SU-DHL-6 (cell line): ENCODE results near the gene SLC43A3.

ENCODE experiments used
- EZH2phosphoT487 ChIP-seq: fragments of 200-600 bp; sonication (generic), shearing (Covaris generic); conservative IDR thresholded peaks from 2 replicates; pipeline ENCODE4 v1.6.1; 2018; ENCODE audit warnings: mild to moderate bottlenecking, antibody characterized with exemption, low read length, moderate library complexity, mixed read lengths
- TF ChIP-seq, protein P1 (sequence below): fragments of 200-600 bp; sonication (generic); IDR thresholded peaks from one replicate; pipeline ENCODE4 v1.5.1; 2017; ENCODE audit warnings: antibody characterized with exemption, mild to moderate bottlenecking, low read length, moderate library complexity; ENCODE audit not compliant: insufficient read depth, poor library complexity, severe bottlenecking

DNA sequence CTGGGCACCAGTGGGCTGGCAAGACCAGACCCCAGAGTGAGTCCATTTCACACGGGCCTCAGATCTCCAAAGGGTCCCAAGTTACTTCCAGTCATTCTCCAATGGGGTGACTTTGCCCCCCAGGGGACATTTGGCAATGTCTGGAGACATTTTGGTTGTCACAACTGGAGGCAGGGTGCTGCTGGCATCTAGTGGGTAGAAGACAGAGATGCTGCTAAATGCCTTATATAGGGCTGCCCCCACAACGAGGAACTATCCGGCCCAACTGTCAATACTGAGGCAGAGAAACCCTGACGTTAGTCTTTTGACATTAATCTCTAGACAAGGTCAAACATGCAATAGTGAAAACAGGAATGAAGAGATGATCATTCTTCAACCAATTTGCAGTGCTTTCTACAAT is 39.8 kb upstream of the SLC43A3 start:
- TF ChIP-seq, protein P1, sequence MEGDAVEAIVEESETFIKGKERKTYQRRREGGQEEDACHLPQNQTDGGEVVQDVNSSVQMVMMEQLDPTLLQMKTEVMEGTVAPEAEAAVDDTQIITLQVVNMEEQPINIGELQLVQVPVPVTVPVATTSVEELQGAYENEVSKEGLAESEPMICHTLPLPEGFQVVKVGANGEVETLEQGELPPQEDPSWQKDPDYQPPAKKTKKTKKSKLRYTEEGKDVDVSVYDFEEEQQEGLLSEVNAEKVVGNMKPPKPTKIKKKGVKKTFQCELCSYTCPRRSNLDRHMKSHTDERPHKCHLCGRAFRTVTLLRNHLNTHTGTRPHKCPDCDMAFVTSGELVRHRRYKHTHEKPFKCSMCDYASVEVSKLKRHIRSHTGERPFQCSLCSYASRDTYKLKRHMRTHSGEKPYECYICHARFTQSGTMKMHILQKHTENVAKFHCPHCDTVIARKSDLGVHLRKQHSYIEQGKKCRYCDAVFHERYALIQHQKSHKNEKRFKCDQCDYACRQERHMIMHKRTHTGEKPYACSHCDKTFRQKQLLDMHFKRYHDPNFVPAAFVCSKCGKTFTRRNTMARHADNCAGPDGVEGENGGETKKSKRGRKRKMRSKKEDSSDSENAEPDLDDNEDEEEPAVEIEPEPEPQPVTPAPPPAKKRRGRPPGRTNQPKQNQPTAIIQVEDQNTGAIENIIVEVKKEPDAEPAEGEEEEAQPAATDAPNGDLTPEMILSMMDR: no peak
- no peak for TF ChIP-seq EZH2phosphoT487
